GM23338 (cell line): Measurements from ENCODE around the gene STXBP5. TPM values are rescaled to one million over a fixed set of nuclear protein-coding genes. Genes with fewer than 3 reads are reported as not detected.

Experiments used
- ATAC-seq: fragments of 200-7000 bp; cut with Tn5 transposase; 3 replicates; pipeline ENCODE4 v1.9.1; 2020
- DNase-seq: peaks from one replicate; pipeline ENCODE4 v3.0.0-alpha.2; 2015; ENCODE audit warnings: low spot score
- H2AFZ ChIP-seq: fragments of 200-600 bp; sonication (generic); 2 replicates; pipeline ENCODE4 v1.8.0; 2016; ENCODE audit warnings: antibody characterized with exemption, mild to moderate bottlenecking, moderate library complexity
- H3F3A ChIP-seq: fragments of 200-600 bp; sonication (generic); replicated peaks from 2 replicates; pipeline ENCODE4 v1.8.0; 2017; ENCODE audit warnings: antibody characterized with exemption, mixed run types, low read depth
- H3K27ac ChIP-seq: fragments of 200-600 bp; sonication (generic); 2 replicates; pipeline ENCODE4 v1.6.1; 2016; ENCODE audit warnings: low read depth
- H3K27me3 ChIP-seq: fragments of 200-600 bp; sonication (generic); 2 replicates; pipeline ENCODE4 v1.8.0; 2016; ENCODE audit warnings: mild to moderate bottlenecking, mixed run types, moderate library complexity; ENCODE audit not compliant: insufficient read depth
- H3K36me3 ChIP-seq: fragments of 200-600 bp; sonication (generic); 2 replicates; pipeline ENCODE4 v1.8.0; 2016; ENCODE audit warnings: mild to moderate bottlenecking; ENCODE audit not compliant: insufficient read depth
- H3K4me1 ChIP-seq: fragments of 200-600 bp; sonication (generic); 2 replicates; pipeline ENCODE4 v1.8.0; 2016; ENCODE audit warnings: mild to moderate bottlenecking, moderate library complexity; ENCODE audit not compliant: insufficient read depth
- H3K4me2 ChIP-seq: fragments of 200-600 bp; sonication (generic); 2 replicates; pipeline ENCODE4 v1.7.1; 2017; ENCODE audit warnings: mixed run types
- H3K4me3 ChIP-seq: fragments of 200-600 bp; sonication (generic); 2 replicates; pipeline ENCODE4 v1.6.1; 2016; ENCODE audit warnings: mixed run types
- H3K79me2 ChIP-seq: fragments of 200-600 bp; sonication (generic); replicated peaks from 2 replicates; pipeline ENCODE4 v1.8.0; 2017; ENCODE audit warnings: mild to moderate bottlenecking; ENCODE audit not compliant: insufficient read depth
- H3K9me2 ChIP-seq: fragments of 200-600 bp; sonication (generic); 2 replicates; pipeline ENCODE4 v1.8.0; 2017; ENCODE audit not compliant: insufficient read depth
- H4K20me1 ChIP-seq: fragments of 200-600 bp; sonication (generic); replicated peaks from 2 replicates; pipeline ENCODE4 v1.8.0; 2017; ENCODE audit warnings: mild to moderate bottlenecking; ENCODE audit not compliant: insufficient read depth
- H3K27ac Mint-ChIP-seq: 2 replicates; pipeline ENCODE4 v1.8.0; 2020; ENCODE audit warnings: inconsistent platforms, mild to moderate bottlenecking, moderate library complexity, mixed read lengths
- H3K27me3 Mint-ChIP-seq: 3 replicates; pipeline ENCODE4 v1.8.0; 2022; ENCODE audit warnings: low read depth, mild to moderate bottlenecking, moderate library complexity, mixed read lengths, inconsistent platforms; ENCODE audit not compliant: insufficient read depth, poor library complexity
- H3K36me3 Mint-ChIP-seq: 3 replicates; pipeline ENCODE4 v1.8.0; 2021; ENCODE audit warnings: low read depth, mild to moderate bottlenecking, inconsistent platforms, moderate library complexity, mixed read lengths
- H3K4me1 Mint-ChIP-seq: 3 replicates; pipeline ENCODE4 v1.8.0; 2020; ENCODE audit warnings: mild to moderate bottlenecking, inconsistent platforms, mixed read lengths
- H3K4me3 Mint-ChIP-seq: 3 replicates; pipeline ENCODE4 v1.8.0; 2021; ENCODE audit warnings: moderate library complexity, mild to moderate bottlenecking, inconsistent platforms, mixed read lengths
- H3K9me3 Mint-ChIP-seq: 3 replicates; pipeline ENCODE4 v1.8.0; 2020; ENCODE audit warnings: moderate library complexity, mild to moderate bottlenecking, inconsistent platforms, mixed read lengths
- CREB1 ChIP-seq: fragments of 250-450 bp; sonication (Bioruptor Pico); IDR thresholded peaks from 2 replicates; pipeline ENCODE4 v1.5.0; 2020; ENCODE audit warnings: low read depth, mild to moderate bottlenecking, moderate library complexity
- CTCF ChIP-seq, 2 experiments: fragments of 200-600 bp in 1 of 2; sonication (generic) in 1 of 2; conservative IDR thresholded peaks; 2 replicates each; pipeline versions ENCODE4 v1.5.1 to v1.6.1; 2016 to 2017; ENCODE audit warnings: antibody characterized with exemption in 2 of 2, low read depth in 2 of 2, mild to moderate bottlenecking in 2 of 2, moderate library complexity in 1 of 2
- EZH2 ChIP-seq: fragments of 200-600 bp; sonication (generic); IDR thresholded peaks from one replicate; pipeline ENCODE4 v1.8.0; 2017; ENCODE audit warnings: antibody characterized with exemption, mild to moderate bottlenecking, low read depth; ENCODE audit not compliant: unreplicated experiment
- EZH2phosphoT487 ChIP-seq: fragments of 200-600 bp; sonication (generic); IDR thresholded peaks from one replicate; pipeline ENCODE4 v1.8.1; 2018; ENCODE audit warnings: antibody characterized with exemption; ENCODE audit not compliant: unreplicated experiment
- JUNB ChIP-seq: IDR thresholded peaks from one replicate; pipeline ENCODE4 v1.6.1; 2016; ENCODE audit warnings: antibody characterized with exemption; ENCODE audit not compliant: unreplicated experiment
- NANOG ChIP-seq: IDR thresholded peaks from 2 replicates; pipeline ENCODE4 v1.6.1; 2016; ENCODE audit warnings: antibody characterized with exemption, borderline replicate concordance
- POLR2AphosphoS5 ChIP-seq: IDR thresholded peaks from 2 replicates; pipeline ENCODE4 v1.6.1; 2016; ENCODE audit warnings: antibody characterized with exemption, low read depth
- REST ChIP-seq: IDR thresholded peaks from one replicate; pipeline ENCODE4 v1.6.1; 2018; ENCODE audit warnings: antibody characterized with exemption; ENCODE audit not compliant: unreplicated experiment
- STAT1 ChIP-seq: IDR thresholded peaks from one replicate; pipeline ENCODE4 v1.6.1; 2016; ENCODE audit warnings: antibody characterized with exemption; ENCODE audit not compliant: unreplicated experiment
- ZNF114 ChIP-seq: fragments of 250-450 bp; sonication (Bioruptor Pico); IDR thresholded peaks from 2 replicates; pipeline ENCODE4 v1.5.0; 2020; ENCODE audit warnings: mild to moderate bottlenecking, moderate library complexity
- polyA plus RNA-seq: library from polyadenylated mRNA; unstranded; fragments of >200 nt; fragmentation: Nextera tagmentation; extraction: Ambion mirVana; gene quantifications from 2 replicates; pipeline ENCODE4 v1.2.1, GENCODE V29; 2016
- total RNA-seq: library from RNA; depleted of rRNA; stranded (reverse); fragments of >200 nt; shearing (Covaris generic); gene quantifications from 2 replicates; pipeline ENCODE4 v1.2.3, GENCODE V29; 2014

The STXBP5 gene
- total and polyA plus RNA-seq, 2 experiments from 2014 or later: 3.9 to 17.8 TPM

GRCh38 chr6:147267658-147268057 is 63.4 kb downstream of the STXBP5 start:
- no peak for TF ChIP-seq STAT1
- TF ChIP-seq REST: no peak
- TF ChIP-seq JUNB: no peak
- no peak for TF ChIP-seq NANOG
- no peak for TF ChIP-seq CREB1 (CRISPR knock-in tag)
- TF ChIP-seq CTCF (conservative IDR thresholded peaks at IDR 0.05; ENCODE audit: low read depth in 2 of 2): no peak
- TF ChIP-seq EZH2: no peak
- TF ChIP-seq EZH2phosphoT487: no peak
- Mint-ChIP-seq H3K27me3 (no peaks in the 10 kb centered on the region), H3K27ac (no peak overlapping the region), H3K36me3 (no peaks in the 10 kb centered on the region; the same call in 2 of the 3 replicates), H3K9me3 (no peaks in the 10 kb centered on the region), H3K4me1 (no peaks in the 10 kb centered on the region), H3K4me3 (no peak overlapping the region)
- Histone ChIP-seq H3K9me2 (no peaks in the 10 kb centered on the region), H3K27me3 (no peaks in the 10 kb centered on the region), H2AFZ (no peak overlapping the region), H3K4me2 (no peak overlapping the region), H3K4me1 (no peaks in the 10 kb centered on the region), H3K79me2 (no peaks in the 10 kb centered on the region), H4K20me1 (no peaks in the 10 kb centered on the region), H3K27ac (no peak overlapping the region), H3K4me3 (no peak overlapping the region), H3F3A (no peaks in the 10 kb centered on the region), H3K36me3 (no peaks in the 10 kb centered on the region)
- no peak for DNase-seq
- ATAC-seq: no peak

GRCh38 chr6:147268254-147268653 is 64.0 kb downstream of the STXBP5 start:
- H3K9me3 Mint-ChIP-seq: no peaks in the 10 kb centered on the region
- Histone ChIP-seq H3K4me3 (no peak overlapping the region), H3K4me1 (no peaks in the 10 kb centered on the region), H3K9me2 (no peaks in the 10 kb centered on the region), H4K20me1 (no peaks in the 10 kb centered on the region), H3K79me2 (no peaks in the 10 kb centered on the region), H3K27me3 (no peaks in the 10 kb centered on the region), H3K4me2 (no peak overlapping the region), H3K36me3 (no peaks in the 10 kb centered on the region), H3K27ac (no peak overlapping the region), H2AFZ (no peak overlapping the region), H3F3A (no peaks in the 10 kb centered on the region)
- no peak overlapping the region for H3K27ac Mint-ChIP-seq
- ATAC-seq (no peak), DNase-seq (no peak)
- no peaks in the 10 kb centered on the region for H3K27me3 Mint-ChIP-seq
- H3K36me3 Mint-ChIP-seq: peaks cover 3% of the 10 kb centered on the region; the same call in 2 of the 3 replicates
- no peak overlapping the region for H3K4me3 Mint-ChIP-seq
- no peaks in the 10 kb centered on the region for H3K4me1 Mint-ChIP-seq
- TF ChIP-seq CREB1 (CRISPR knock-in tag) (no peak), STAT1 (no peak), EZH2 (no peak), ZNF114 (CRISPR knock-in tag) (no peak), EZH2phosphoT487 (no peak), JUNB (no peak), CTCF (conservative IDR thresholded peaks at IDR 0.05; ENCODE audit: low read depth in 2 of 2) (no peak), REST (no peak), POLR2AphosphoS5 (no peak), NANOG (no peak)
